NCI-H2171 (cell line): Measurements from ENCODE around the gene EFNA5.

Experiments used
- DNase-seq: peaks from one replicate; lab custom pipeline; 2025; lab: John Stamatoyannopoulos, UW

Gene EFNA5

GRCh38 chr5:107391787-107392186 lies 278.9 kb downstream of the EFNA5 start:
- DNase-seq = no peak

GRCh38 chr5:107389775-107390148 lies 281.0 kb downstream of the EFNA5 start:
- no peak for DNase-seq

DNA sequence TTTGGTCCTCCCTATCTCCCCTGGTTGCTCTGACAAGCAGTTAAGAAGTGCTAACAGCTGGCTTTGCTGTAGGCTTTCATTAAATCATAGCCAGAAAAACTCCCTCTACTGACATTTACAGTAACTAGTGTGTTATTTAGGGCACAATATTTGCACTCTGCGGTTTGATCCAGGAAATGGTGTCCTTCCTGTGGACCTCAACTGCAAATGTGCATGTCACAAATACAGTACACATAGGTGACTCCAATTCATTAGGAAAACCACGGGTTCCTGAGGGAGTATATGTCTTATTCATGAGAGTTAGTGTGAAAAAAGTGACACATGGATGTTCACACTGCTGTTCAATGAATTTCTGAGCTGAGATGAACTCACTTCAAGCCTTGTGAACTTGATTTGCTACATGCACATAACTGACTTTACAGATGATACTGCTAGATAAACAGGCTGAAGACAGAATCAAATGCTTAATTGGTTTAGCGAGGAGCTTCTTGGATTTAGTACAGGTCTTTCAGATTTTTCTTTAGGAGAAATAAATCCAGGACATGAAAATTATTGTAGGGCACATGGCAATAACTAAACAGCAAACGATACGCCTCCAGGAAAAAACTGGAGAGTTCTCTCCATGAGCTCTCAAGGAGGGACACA lies 281.5 kb downstream of the EFNA5 start:
- no peak for DNase-seq

GRCh38 chr5:107388141-107388861 lies 282.4 kb downstream of the EFNA5 start:
- no peak for DNase-seq

DNA sequence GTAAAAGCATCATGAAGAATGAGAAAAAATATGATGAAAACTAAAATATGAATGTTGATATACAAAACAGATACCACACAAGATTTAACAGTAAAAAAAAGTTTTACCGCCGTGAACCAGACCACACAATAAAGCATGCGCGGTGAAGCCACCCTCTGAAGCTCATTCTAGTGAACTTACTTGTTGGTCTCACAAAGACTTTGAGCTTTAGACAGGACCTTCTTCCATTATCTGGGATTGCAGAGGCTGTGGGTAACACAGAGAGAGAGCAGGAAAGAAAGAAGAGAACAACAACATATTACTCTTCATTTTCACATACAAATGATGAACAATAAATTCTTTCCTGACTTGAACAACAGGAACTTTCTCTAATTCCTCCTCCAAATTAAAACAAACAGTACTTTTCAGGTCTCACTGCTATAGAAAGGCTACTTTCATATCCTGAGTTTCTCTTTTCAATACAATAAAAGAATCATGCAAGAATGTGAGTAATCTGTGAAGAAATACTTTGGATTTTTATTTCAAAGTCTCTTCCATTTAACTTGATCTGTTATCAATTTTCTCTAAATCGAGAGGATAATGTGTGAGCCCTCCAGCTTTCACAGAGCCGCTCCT lies 283.1 kb downstream of the EFNA5 start:
- DNase-seq = no peak

DNA sequence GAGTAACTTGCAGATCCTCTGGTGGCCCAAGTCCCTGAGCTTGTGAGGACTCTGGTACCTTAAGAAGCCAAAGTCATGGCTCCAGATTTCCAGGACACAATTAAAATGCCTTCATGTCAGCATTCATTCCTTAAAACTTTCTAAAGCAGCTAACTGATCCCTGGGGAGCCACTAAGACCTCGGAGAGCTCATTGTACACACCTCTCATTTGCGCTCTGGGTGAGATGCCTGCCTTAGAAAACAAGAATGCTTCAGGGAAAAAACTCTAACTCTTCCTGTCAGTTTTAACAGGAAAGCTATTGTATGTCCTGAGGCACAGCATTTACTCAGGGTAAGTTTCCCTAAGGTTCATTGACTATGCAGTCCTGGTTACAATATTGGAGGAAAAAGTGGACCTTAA lies 285.0 kb downstream of the EFNA5 start:
- DNase-seq = no peak

DNA sequence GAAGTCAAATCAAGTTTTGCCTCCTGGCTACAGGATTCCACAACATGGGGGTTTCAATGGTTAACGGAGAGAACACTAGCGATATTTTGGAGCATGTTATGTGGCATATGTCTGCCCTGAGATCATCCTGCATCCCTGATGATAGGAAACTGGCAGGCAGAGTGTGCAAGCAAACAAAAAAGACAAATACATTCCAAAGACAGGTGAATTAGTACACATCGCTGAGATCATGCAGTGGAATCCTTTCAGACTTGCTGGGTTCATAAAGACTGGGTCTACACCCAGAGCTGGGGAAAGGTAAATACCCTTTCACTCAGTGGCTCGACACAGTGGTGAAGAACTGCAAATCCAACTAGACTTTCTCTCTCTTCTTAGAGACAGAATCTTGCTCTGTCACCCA lies 286.5 kb downstream of the EFNA5 start:
- DNase-seq = no peak

DNA sequence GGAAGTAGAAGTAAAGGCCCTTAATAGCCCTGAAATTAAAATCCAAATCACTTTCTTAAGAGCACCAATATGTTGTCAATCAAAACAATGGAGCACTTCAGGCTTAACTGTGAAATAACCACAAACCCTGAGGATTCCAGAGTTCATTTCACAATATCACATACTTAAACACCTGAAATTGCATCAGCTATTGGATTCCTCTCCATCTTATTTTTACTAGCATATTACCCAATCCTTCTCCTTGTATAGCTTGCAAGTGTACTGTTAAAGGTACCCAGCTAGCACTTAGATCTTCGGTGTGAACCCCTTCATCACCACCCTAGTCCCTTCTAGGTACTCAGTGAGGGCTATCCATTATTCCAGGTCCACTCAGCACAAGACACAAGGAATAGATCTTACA lies 287.3 kb downstream of the EFNA5 start:
- no peak for DNase-seq

GRCh38 chr5:107381189-107381856 lies 289.4 kb downstream of the EFNA5 start:
- DNase-seq = peak; percentile 41

GRCh38 chr5:107380654-107381053 lies 290.1 kb downstream of the EFNA5 start:
- peak; percentile 45 for DNase-seq

DNA sequence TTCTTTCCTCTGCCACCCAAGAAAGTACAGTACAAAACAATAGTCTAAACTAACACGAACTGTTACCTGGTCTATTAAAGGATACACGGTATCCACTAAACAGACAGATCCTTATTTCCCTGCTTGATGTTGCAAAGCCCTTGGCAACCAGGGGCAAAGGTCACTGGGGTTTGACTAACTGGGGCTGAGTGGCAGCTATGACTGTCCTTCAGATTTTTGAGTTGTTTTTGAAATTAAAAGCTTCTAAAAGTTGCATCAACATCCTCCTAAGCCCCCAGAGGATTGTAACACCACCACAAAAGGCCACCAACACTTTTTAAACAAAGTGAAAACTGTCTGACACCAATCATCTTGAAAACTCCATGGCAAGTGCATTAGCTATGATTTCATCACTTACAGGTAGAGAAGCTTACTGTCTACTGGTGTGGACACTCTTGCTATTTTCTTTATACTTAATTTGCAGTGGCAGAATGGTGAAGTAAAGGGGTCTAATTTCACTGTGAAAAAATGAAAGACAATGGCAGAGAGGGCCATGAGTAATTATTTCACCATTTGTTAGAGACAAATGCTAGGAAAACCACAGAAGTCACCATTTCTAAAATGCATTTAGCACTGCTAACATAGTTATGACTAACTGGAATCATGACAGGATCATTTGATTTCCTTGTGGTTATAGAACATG lies 292.4 kb downstream of the EFNA5 start:
- DNase-seq = no peak

- DNase-seq = no peak
These were observed 293.5 kb downstream of the EFNA5 start for GRCh38 chr5:107377277-107377609.

- DNase-seq = no peak
These were observed 294.0 kb downstream of the EFNA5 start for GRCh38 chr5:107376546-107377276.

DNA sequence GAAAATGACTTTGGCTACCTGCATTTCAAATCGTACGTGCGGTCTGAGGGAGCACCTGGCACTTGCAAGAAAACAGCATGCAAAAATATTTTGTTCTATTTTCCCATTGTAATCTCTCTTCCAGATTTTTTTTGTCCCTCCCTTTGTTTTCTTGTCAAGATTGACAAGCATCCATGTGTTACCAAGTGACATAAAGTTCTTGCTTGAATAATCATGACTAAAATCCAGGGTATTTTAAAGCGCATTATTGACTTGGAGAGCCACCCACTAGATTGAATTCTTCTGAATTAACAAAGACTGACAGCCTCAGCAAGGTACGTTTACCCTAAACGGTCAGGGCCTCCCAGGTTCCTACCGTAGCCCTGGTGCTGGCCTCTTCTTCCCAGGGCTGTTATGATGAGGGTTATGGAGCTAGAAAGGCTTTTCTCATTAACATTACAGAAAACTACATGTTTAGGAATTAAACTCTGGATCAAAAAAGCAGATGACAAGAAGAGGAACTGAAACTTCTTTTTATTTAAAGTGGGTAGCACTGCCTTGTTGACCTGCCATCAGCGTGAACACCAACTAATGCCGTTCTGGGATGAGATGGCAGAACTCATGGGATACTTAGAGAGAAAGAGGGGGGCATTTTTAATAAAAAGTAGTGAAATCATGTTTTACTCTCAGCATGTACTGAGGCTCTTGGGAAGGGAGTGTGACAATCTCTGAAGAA lies 297.0 kb downstream of the EFNA5 start:
- no peak for DNase-seq

- no peak for DNase-seq
These were observed 297.9 kb downstream of the EFNA5 start for GRCh38 chr5:107372723-107373450.

GRCh38 chr5:107370396-107370968 lies 300.3 kb downstream of the EFNA5 start:
- DNase-seq = no peak

DNA sequence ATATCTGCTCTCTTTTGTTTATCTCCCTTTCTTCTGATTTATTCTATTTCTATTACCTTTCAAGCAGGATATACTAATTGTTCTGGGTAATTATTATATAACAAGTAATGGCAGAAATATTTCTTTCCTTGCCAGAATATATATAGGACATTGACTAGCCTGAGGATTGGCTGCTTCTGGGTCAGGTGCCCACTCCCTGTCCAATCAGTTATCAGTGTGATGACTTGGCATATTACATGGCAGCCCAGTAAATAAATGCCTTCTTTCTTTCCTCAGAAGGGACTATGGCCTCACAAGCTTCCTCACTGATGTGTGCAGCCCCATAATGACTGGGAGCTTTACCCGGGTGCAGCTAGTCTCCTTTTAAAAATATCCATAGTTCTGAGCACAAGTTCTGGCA lies 301.1 kb downstream of the EFNA5 start:
- no peak for DNase-seq

GRCh38 chr5:107368615-107369014 lies 302.1 kb downstream of the EFNA5 start:
- no peak for DNase-seq

GRCh38 chr5:107367939-107368338 lies 302.8 kb downstream of the EFNA5 start:
- DNase-seq = no peak

GRCh38 chr5:107367480-107367879 lies 303.3 kb downstream of the EFNA5 start:
- DNase-seq = no peak
